HG03066 (cell line): ENCODE results near the gene XXYLT1.
"Not testable (repeated sequence)": the region's sequence is repeated elsewhere in the genome, so short reads cannot be mapped to it uniquely, and the experiment has no call there.

Experiments
- ATAC-seq: cut with Tn5 transposase; IDR thresholded peaks from one replicate; pipeline ENCODE4 v1.9.1; 2021; ENCODE audit warnings: low read depth; ENCODE audit not compliant: unreplicated experiment

The XXYLT1 gene

DNA sequence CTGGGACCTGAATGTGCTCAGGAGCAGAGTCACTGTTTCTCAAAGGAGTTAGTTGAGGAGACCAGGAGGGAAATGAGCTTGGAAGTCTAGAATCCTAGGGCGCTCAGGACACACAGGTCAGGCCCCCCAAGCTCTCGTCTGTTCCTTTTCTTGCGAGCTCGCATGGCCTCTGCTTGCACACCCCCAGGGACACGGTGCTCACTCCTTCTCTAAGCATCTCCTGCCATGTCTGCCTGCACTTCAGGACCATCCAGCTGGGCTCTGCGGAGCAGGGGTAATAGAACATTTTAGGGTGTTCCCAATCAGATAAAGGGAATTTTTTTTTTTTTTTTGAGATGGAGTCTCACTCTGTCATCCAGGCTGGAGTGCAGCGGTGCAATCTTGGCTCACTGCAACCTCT, 213.2 kb downstream of the XXYLT1 start:
- no peak for ATAC-seq

DNA sequence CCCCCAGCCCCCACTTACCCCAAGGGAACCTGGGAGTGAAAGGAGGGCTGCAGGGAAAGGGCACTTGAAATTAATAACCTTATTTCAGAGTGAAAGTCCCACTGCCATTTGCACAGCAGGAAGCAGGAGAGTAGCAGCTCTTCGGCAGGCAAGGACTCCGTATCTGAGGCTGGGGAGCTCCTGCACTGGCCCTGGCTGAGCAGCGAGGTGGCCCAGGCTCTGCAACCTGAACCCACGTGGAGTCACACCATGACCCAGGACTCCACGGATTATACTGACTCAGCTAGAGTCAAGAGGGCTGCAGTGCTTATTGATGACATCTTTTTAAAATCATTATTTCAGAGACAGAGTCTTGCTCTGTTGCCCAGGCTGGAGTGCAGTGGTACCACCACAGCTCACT, 214.5 kb downstream of the XXYLT1 start:
- no peak for ATAC-seq

DNA sequence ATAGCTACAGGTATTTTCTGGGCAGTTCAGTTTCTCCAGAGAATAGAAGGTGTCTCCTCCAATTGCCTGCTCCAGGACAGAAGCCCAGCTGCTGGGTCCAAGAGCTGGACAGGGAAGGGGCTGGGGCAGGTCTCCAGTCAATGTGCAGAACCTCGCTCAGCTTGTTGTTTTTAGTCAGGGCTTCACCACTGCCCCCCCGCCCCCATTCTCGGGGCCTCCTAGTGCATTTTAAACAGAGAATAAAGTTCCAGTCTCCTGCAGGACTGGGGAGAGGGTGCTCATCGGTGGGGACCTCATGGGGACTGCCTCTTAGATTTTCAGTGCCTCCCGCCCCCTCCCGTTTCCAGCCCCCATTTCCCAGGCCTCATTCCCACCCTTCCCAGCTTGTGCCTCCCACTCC, 216.6 kb downstream of the XXYLT1 start:
- ATAC-seq: no peak

DNA sequence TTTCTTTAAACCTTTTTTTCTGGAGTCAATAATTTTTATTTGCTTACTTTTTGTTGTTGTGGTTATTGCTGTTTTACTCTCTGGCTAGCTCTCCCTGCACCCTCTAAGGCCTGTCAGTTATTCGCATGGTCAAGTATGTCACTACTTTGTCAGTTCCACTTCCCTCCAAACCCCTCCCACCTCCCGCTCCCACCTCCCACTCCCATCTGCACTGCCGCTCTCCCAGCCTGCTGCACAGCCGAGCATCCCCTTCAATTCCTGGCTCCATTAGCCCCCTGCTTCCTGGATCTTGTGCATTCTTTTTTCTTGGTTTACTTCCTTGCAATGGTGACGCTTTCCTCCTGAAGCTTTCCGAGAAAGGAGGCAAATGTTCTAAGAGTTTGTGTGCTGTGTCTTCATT, 218.0 kb downstream of the XXYLT1 start:
- ATAC-seq: no peak

- not testable (repeated sequence) for ATAC-seq
Measured at GRCh38 chr3:195050296-195050695, 220.7 kb downstream of the XXYLT1 start.

- no peak for ATAC-seq
Measured at GRCh38 chr3:195048059-195048905, 222.7 kb downstream of the XXYLT1 start.

DNA sequence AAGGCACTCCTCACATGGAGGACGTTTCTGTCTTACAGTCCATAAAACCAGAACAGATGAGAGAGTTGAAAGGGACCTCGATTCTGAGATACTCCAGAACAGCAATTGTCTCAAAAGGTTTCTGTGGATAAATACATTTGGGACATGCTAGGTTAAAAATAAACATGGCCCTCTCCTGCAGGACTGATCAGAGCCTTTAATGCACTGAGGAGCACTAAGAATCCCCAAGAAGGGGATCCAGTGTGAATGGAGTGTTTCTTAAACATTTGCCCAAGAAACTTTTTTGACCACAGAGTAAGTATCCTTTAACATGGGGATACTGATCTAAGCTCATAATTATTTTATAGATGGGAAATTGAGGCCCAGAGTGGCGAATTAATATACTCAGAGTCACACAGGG, 223.4 kb downstream of the XXYLT1 start:
- ATAC-seq: no peak

GRCh38 chr3:195046441-195046840, 224.5 kb downstream of the XXYLT1 start:
- no peak for ATAC-seq

- no peak for ATAC-seq
Measured at GRCh38 chr3:195045481-195046210, 225.3 kb downstream of the XXYLT1 start.

DNA sequence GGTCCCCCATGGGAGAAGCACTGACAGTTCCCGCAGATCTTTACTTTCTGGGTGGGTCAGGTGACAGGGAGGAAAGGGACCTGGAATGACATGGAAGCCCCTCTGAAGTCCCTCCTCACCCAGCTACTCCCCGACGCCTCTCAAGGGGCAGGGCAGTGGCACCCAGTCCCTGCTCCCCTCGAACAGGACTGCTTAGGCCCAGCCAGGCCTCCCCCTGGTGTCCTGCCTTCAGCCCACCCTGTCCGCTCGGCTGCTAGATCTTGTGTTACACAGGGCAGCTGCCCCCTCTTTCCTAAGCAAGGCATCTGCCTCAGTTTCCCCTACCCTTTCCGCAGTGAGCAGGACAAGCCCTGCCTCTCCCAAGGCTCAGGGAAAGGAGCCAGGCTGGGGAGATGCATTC, 226.5 kb downstream of the XXYLT1 start:
- no peak for ATAC-seq

DNA sequence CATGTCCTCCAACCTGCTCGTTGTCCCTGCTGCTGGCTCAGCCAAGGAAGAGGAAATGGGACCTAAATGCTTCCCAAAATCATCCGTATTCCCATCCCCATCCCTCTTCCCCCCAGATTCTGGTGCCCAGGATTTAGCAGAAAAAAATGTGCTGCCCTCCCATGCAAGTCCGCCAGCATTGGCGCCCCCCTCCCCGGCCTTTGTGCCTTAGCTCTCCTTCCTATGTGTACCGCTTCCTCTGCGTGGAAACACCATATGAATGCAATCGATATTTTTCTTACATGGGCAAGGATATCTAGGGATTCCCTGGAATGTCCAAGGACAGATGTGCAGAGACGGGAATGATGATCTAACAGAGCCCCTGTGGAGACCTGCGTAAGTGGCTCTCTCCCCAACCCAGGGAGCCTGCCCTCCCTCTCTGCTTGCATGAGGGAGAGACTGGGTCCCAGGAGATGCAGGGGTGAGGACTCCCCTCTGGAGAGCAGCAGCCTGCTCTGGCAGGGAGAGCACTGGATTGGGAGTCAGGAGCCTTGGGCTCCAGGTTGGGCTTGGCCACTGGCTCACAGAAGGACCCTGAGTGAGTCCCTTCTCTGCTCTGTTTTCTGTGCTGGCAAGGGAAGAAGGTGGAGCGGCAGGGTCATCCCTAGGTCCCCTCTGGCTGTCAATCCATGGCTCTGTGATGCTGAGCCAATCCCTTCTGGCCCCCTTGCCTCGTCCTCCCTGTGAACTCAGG, 227.2 kb downstream of the XXYLT1 start:
- ATAC-seq: no peak

- no peak for ATAC-seq
Measured at GRCh38 chr3:195042743-195043606, 228.0 kb downstream of the XXYLT1 start.

DNA sequence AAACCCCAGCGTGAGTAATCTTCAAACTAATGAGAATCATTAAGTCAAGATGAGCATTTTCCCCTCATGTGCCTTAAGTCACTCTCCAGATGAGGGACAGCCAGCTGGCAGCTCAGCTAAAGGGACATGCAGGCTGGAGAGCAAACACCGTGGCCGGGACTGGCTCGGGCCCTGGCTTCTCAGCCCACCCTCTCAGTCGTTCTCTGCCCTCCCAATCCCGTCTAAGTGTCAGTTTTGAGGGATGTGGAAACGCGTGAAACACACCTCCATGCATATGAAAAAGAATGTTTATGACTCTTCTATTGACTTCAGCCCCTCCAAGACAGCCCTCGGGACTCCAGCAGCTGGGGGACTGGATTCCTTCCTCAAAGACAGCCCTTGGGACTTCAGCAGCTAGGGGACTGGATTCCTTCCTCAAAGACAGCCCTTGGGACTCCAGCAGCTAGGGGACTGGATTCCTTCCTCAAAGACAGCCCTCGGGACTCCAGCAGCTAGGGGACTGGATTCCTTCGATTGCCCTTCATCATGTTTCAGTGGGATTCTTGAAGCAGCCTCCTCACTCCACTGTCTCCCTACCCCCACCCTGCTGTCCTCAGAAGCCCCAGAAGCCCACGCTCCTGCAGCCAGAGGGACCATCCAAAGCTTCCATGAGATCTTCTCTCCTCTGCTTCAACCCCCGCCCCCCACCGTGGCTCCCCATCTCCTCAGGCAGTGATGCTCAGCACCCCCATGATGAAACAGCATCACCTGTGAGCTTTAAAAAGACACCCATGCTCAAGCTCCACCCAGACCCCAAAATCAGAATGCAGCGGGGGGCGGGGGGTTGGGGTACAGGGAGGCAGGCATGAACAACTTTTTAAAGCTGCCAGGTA, 228.9 kb downstream of the XXYLT1 start:
- ATAC-seq: no peak

GRCh38 chr3:195040773-195041520, 230.0 kb downstream of the XXYLT1 start:
- no peak for ATAC-seq

GRCh38 chr3:195040094-195040493, 230.9 kb downstream of the XXYLT1 start:
- no peak for ATAC-seq

- ATAC-seq: no peak
Measured at GRCh38 chr3:195039180-195039843, 231.6 kb downstream of the XXYLT1 start.

GRCh38 chr3:195038161-195038560, 232.8 kb downstream of the XXYLT1 start:
- no peak for ATAC-seq

GRCh38 chr3:195037586-195037985, 233.4 kb downstream of the XXYLT1 start:
- not testable (repeated sequence) for ATAC-seq
